Activated CD8-positive, alpha-beta T cell treated with anti-CD3 and anti-CD28 coated beads for 36 hours (primary cell): ENCODE results near the gene TMED1. TPM values are rescaled to one million over a fixed set of nuclear protein-coding genes. Genes with fewer than 3 reads are reported as not detected.

Source experiments
- ATAC-seq: fragments of 200-7000 bp; cut with Tn5 transposase; one replicate; pipeline ENCODE4 v1.10.0; 2021; ENCODE audit warnings: mild to moderate bottlenecking, moderate library complexity
- CTCF ChIA-PET: fragments of 350-600 bp; sonication (Branson Sonifier 250); formaldehyde crosslinking; loops from one replicate; lab custom pipeline; 2021; ENCODE audit warnings: antibody characterized with exemption; lab: Charles Lee
- POLR2A ChIA-PET: fragments of 350-600 bp; sonication (Branson Sonifier 250); formaldehyde crosslinking; loops from one replicate; lab custom pipeline; 2021; ENCODE audit warnings: antibody characterized with exemption; lab: Charles Lee
- DNase-seq: peaks from one replicate; pipeline ENCODE4 v3.0.0-alpha.2; 2020
- H3K27ac Mint-ChIP-seq: one replicate; pipeline ENCODE4 v1.8.0; 2021; ENCODE audit warnings: mild to moderate bottlenecking, mixed read lengths
- H3K27me3 Mint-ChIP-seq: one replicate; pipeline ENCODE4 v1.8.0; 2021; ENCODE audit warnings: mixed read lengths
- H3K36me3 Mint-ChIP-seq: one replicate; pipeline ENCODE4 v1.8.0; 2021; ENCODE audit warnings: low read depth, mixed read lengths
- H3K4me1 Mint-ChIP-seq: one replicate; pipeline ENCODE4 v1.8.0; 2021; ENCODE audit warnings: low read depth, mixed read lengths
- H3K4me3 Mint-ChIP-seq: one replicate; pipeline ENCODE4 v1.8.0; 2021; ENCODE audit warnings: mild to moderate bottlenecking, moderate library complexity, mixed read lengths
- H3K9me3 Mint-ChIP-seq: one replicate; pipeline ENCODE4 v1.8.0; 2021; ENCODE audit warnings: mixed read lengths
- CTCF ChIP-seq: fragments of 200-600 bp; IDR thresholded peaks from one replicate; pipeline ENCODE4 v1.8.0; 2022; ENCODE audit warnings: antibody characterized with exemption, mild to moderate bottlenecking
- intact Hi-C: fragments of 100-400 bp; cut with micrococcal nuclease; formaldehyde crosslinking; loops from one replicate; pipeline ENCODE4 v1.10.0; 2022
- total RNA-seq, 2 experiments: library from RNA; stranded (reverse); gene quantifications; one replicate each; pipeline ENCODE4 v1.2.3, GENCODE V29; 2021

TMED1 gene
- total RNA-seq, 2 experiments from 2014 or later = 12.9 to 15.0 TPM

- Mint-ChIP-seq H3K36me3 (no peaks in the 10 kb centered on the region), H3K27me3 (no peaks in the 10 kb centered on the region), H3K27ac (no peak overlapping the region), H3K9me3 (no peaks in the 10 kb centered on the region), H3K4me3 (no peak overlapping the region), H3K4me1 (no peaks in the 10 kb centered on the region)
- DNase-seq (no peak), ATAC-seq (no peak)
- intact Hi-C loops = no loop called here
- no peak for TF ChIP-seq CTCF
- CTCF ChIA-PET = interaction anchor here (1.2 to 10.9 kb wide), 4 partner anchors 11 to 136 kb away, joined by 3 to 137 read pairs (median 36); partner anchors contain the start of genes CARM1 and DNM2
- POLR2A ChIA-PET = interaction anchor here (0.7 to 1.5 kb wide), 3 partner anchors 17 to 23 kb away, joined by 3 to 4 read pairs (median 3); no protein-coding TSS in a partner anchor
These were observed 18.5 kb upstream of the TMED1 start for GRCh38 chr19:10854350-10855089.

GRCh38 chr19:10852941-10853340 is 16.9 kb upstream of the TMED1 start:
- CTCF ChIA-PET = interaction anchor here (10.9 kb wide), 1 partner anchor 16 kb away, joined by 137 read pairs; the partner anchor contains the start of gene CARM1
- DNase-seq (no peak), ATAC-seq (no peak)
- Mint-ChIP-seq H3K27ac (no peak overlapping the region), H3K36me3 (no peaks in the 10 kb centered on the region), H3K9me3 (no peaks in the 10 kb centered on the region), H3K4me1 (peaks cover 8% of the 10 kb centered on the region), H3K27me3 (no peaks in the 10 kb centered on the region), H3K4me3 (no peak overlapping the region)
- TF ChIP-seq CTCF = no peak
- POLR2A ChIA-PET = interaction anchor here (0.7 to 1.0 kb wide), 2 partner anchors 14 to 18 kb away, joined by 3 to 4 read pairs; no protein-coding TSS in a partner anchor
- intact Hi-C loops = no loop called here

GRCh38 chr19:10852098-10852800 is 16.2 kb upstream of the TMED1 start:
- Mint-ChIP-seq H3K27me3 (no peaks in the 10 kb centered on the region), H3K4me3 (no peak overlapping the region), H3K9me3 (no peaks in the 10 kb centered on the region), H3K4me1 (peaks cover 8% of the 10 kb centered on the region), H3K27ac (no peak overlapping the region), H3K36me3 (no peaks in the 10 kb centered on the region)
- ChIA-PET CTCF (interaction anchor here (1.4 to 10.9 kb wide), 2 partner anchors 8 to 16 kb away, joined by 5 to 137 read pairs; partner anchors contain the start of gene CARM1), POLR2A (interaction anchor here (0.6 to 1.0 kb wide), 3 partner anchors 13 to 122 kb away, joined by 3 to 4 read pairs (median 3); no protein-coding TSS in a partner anchor)
- ATAC-seq (no peak), DNase-seq (no peak)
- intact Hi-C loops = no loop called here
- TF ChIP-seq CTCF = no peak

- H3K9me3 Mint-ChIP-seq = peaks cover 5% of the 10 kb centered on the region
- H3K27me3 Mint-ChIP-seq = no peaks in the 10 kb centered on the region
- ChIA-PET POLR2A (no interaction called here), CTCF (interaction anchor here (0.7 to 10.9 kb wide), 3 partner anchors 10 to 134 kb away, joined by 3 to 137 read pairs (median 5); partner anchors contain the start of gene CARM1)
- no peak for DNase-seq
- H3K4me3 Mint-ChIP-seq = no peak overlapping the region
- peaks cover 3% of the 10 kb centered on the region for H3K36me3 Mint-ChIP-seq
- TF ChIP-seq CTCF = no peak
- H3K27ac Mint-ChIP-seq = no peak overlapping the region
- intact Hi-C loops = no loop called here
- no peak for ATAC-seq
- peaks cover 8% of the 10 kb centered on the region for H3K4me1 Mint-ChIP-seq
These were observed 14.6 kb upstream of the TMED1 start for GRCh38 chr19:10850631-10851030.
